Memory B cell (primary cell): ENCODE measurements around the gene ADAM30.
A peak's percentile ranks its signal among the peaks of the same experiment; 100 is the strongest.

ENCODE experiments used
- ATAC-seq: fragments of 150-1000 bp; cut with Tn5 transposase; 2 replicates; pipeline ENCODE4 v1.10.0; 2021; ENCODE audit warnings: low read depth, mild to moderate bottlenecking, moderate library complexity
- DNase-seq, 2 donors: peaks; one replicate each; pipeline ENCODE4 v3.0.0; 2022; ENCODE audit warnings: low spot score in 2 of 2
- H3K27ac Mint-ChIP-seq: one replicate; pipeline ENCODE4 v1.8.0; 2022; ENCODE audit warnings: mild to moderate bottlenecking, moderate library complexity, mixed read lengths
- H3K27me3 Mint-ChIP-seq: one replicate; pipeline ENCODE4 v1.8.0; 2022; ENCODE audit warnings: mixed read lengths
- H3K36me3 Mint-ChIP-seq: one replicate; pipeline ENCODE4 v1.8.0; 2022; ENCODE audit warnings: mild to moderate bottlenecking, mixed read lengths
- H3K4me1 Mint-ChIP-seq: one replicate; pipeline ENCODE4 v1.8.0; 2022; ENCODE audit warnings: mixed read lengths
- H3K4me3 Mint-ChIP-seq: one replicate; pipeline ENCODE4 v1.8.0; 2022; ENCODE audit warnings: mild to moderate bottlenecking, moderate library complexity, mixed read lengths
- H3K9me3 Mint-ChIP-seq: one replicate; pipeline ENCODE4 v1.8.0; 2022; ENCODE audit warnings: mixed read lengths

Gene ADAM30

DNA sequence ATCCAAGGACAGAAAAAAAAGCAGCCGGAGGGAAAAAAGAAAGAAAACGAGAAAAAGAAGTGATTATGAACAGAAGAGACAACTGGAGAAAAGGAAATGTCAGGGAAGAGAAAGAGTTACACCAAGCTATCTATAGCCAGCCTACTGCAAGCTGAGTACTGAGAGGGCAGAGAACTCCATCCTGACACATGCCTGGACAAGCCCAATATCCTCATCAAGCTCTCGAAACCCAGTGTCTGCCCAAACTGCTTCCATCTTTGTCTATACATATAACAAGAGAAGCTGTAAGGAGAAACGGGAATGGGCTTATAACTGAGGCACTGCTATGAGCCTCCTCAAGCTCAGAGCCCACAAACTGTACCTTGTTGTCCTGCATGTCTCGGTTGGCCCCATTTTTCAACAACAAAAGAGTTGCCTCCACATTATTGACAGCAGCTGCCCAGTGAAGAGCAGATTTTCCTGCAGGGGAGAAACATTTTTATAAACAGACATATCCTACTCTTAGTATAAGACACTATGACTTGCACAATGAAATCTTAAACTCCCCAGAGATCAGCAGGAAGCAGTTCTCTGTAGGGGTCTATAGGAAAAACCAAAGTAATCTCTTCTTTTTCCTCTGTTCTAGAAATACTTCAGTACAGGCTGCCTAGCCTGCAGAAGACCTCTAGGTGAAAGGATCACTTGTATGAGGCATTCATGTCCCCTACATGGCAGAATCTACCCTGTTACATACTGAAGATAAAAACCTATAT lies 21.2 kb upstream of the ADAM30 start:
- Mint-ChIP-seq H3K4me3 (no peak overlapping the region), H3K4me1 (peaks cover 2% of the 10 kb centered on the region), H3K9me3 (no peaks in the 10 kb centered on the region), H3K27me3 (no peaks in the 10 kb centered on the region), H3K36me3 (peaks cover 76% of the 10 kb centered on the region), H3K27ac (peak overlapping the region; percentile 1)
- no peak for ATAC-seq
- no peak for DNase-seq

- no peak overlapping the region for H3K4me3 Mint-ChIP-seq
- DNase-seq: no peak
- peaks cover 60% of the 10 kb centered on the region for H3K36me3 Mint-ChIP-seq
- no peak overlapping the region for H3K27ac Mint-ChIP-seq
- no peak for ATAC-seq
- H3K4me1 Mint-ChIP-seq: peaks cover 2% of the 10 kb centered on the region
- H3K27me3 Mint-ChIP-seq: no peaks in the 10 kb centered on the region
- no peaks in the 10 kb centered on the region for H3K9me3 Mint-ChIP-seq
These were observed 19.2 kb upstream of the ADAM30 start for GRCh38 chr1:119915517-119915916.

DNA sequence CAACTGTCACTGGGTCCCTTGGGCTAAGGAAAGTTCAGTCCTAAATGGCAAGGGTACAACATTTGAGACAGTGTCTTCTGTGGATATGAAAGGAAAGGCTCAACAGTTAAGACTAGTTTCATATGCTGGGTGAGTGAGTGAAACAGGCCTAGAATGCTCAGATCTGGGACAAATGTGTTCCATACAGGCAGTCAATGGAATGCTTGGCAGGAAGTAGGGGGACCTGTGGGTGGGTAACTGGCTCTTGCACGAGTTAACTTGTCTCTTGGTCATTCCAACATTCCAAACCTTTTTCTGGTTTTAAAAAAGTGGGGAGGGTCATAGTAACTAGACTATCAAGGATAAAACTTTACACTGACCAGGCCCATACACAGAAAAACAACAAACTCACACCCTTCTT lies 17.8 kb upstream of the ADAM30 start:
- Mint-ChIP-seq H3K9me3 (no peaks in the 10 kb centered on the region), H3K27ac (no peak overlapping the region), H3K27me3 (no peaks in the 10 kb centered on the region), H3K4me1 (peaks cover 2% of the 10 kb centered on the region), H3K4me3 (no peak overlapping the region), H3K36me3 (peaks cover 55% of the 10 kb centered on the region)
- DNase-seq (no peak), ATAC-seq (no peak)

DNA sequence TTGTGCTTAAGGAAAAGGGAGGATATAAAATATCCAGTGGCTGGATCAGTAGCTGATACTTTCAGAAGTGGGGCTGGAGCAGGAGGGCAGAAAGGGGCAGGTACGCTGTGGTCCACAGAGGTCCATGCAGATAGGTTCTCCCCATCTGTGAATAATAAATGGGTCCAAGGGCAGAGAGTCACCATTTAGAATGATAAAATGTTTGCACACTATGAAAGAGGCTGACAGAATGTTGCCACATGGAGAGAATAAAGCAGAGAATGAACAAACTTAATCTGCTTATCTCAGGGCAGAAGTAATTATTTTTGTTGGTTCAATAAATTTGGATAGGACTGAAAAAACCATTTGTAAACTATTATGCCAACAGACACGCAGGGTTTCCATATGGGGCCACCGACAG lies 16.6 kb upstream of the ADAM30 start:
- peak overlapping the region; percentile 7 for H3K27ac Mint-ChIP-seq
- peaks cover 45% of the 10 kb centered on the region for H3K36me3 Mint-ChIP-seq
- DNase-seq: no peak
- peaks cover 2% of the 10 kb centered on the region for H3K4me1 Mint-ChIP-seq
- H3K4me3 Mint-ChIP-seq: no peak overlapping the region
- H3K27me3 Mint-ChIP-seq: no peaks in the 10 kb centered on the region
- no peak for ATAC-seq
- H3K9me3 Mint-ChIP-seq: no peaks in the 10 kb centered on the region

DNA sequence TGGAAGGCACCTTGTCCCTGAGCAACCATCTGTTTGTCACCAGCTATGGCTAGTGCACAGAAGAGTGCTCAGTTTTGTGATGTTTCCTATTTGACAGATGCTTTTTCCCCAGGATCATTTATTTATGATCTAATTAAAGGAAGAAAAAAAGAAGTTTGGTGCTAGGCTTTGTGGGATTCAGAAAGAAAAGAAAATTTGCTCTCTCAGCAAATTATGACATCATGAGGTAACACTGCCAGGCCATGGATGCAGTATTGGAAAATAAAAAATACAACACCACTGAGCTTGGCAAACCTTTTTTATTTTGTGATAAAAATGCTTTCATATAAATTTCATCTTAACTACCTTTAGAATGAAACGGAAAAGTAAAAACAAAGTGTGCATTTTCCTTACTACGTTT lies 15.5 kb upstream of the ADAM30 start:
- ATAC-seq (no peak), DNase-seq (no peak)
- H3K9me3 Mint-ChIP-seq: no peaks in the 10 kb centered on the region
- H3K36me3 Mint-ChIP-seq: peaks cover 39% of the 10 kb centered on the region
- H3K27me3 Mint-ChIP-seq: no peaks in the 10 kb centered on the region
- H3K4me3 Mint-ChIP-seq: no peak overlapping the region
- no peak overlapping the region for H3K27ac Mint-ChIP-seq
- H3K4me1 Mint-ChIP-seq: peaks cover 4% of the 10 kb centered on the region

DNA sequence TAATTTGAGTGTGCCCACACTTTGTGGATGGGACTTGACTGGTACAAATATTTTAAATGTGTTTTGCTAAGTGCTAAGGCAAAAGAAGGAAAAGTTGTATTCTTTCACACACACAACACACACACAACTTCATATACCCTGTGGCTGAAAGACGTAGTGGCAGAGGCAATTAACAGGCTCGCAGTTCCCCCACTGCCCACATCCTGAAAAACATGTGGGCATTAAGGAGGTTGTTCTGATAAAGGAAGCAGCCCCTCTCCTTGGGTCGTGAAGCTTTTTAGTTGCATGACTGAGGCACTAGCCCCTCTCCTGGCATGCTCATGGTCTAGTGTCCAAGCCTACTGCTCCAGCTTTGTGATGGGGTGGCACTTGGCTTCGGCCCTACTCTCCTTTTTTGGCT lies 14.3 kb upstream of the ADAM30 start:
- Mint-ChIP-seq H3K36me3 (peaks cover 27% of the 10 kb centered on the region), H3K27ac (no peak overlapping the region), H3K9me3 (peaks cover 4% of the 10 kb centered on the region), H3K27me3 (no peaks in the 10 kb centered on the region), H3K4me3 (no peak overlapping the region), H3K4me1 (peaks cover 6% of the 10 kb centered on the region)
- DNase-seq: no peak
- ATAC-seq: no peak

GRCh38 chr1:119909890-119910596 lies 13.7 kb upstream of the ADAM30 start:
- Mint-ChIP-seq H3K4me3 (no peak overlapping the region), H3K27ac (no peak overlapping the region), H3K36me3 (peaks cover 21% of the 10 kb centered on the region), H3K4me1 (peaks cover 6% of the 10 kb centered on the region), H3K27me3 (no peaks in the 10 kb centered on the region), H3K9me3 (peaks cover 8% of the 10 kb centered on the region)
- no peak for DNase-seq
- no peak for ATAC-seq

GRCh38 chr1:119908661-119909060 lies 12.3 kb upstream of the ADAM30 start:
- Mint-ChIP-seq H3K36me3 (peaks cover 14% of the 10 kb centered on the region), H3K27ac (peak overlapping the region; percentile 19), H3K27me3 (peaks cover 2% of the 10 kb centered on the region), H3K4me1 (peaks cover 6% of the 10 kb centered on the region), H3K4me3 (no peak overlapping the region), H3K9me3 (peaks cover 12% of the 10 kb centered on the region)
- ATAC-seq: no peak
- no peak for DNase-seq

DNA sequence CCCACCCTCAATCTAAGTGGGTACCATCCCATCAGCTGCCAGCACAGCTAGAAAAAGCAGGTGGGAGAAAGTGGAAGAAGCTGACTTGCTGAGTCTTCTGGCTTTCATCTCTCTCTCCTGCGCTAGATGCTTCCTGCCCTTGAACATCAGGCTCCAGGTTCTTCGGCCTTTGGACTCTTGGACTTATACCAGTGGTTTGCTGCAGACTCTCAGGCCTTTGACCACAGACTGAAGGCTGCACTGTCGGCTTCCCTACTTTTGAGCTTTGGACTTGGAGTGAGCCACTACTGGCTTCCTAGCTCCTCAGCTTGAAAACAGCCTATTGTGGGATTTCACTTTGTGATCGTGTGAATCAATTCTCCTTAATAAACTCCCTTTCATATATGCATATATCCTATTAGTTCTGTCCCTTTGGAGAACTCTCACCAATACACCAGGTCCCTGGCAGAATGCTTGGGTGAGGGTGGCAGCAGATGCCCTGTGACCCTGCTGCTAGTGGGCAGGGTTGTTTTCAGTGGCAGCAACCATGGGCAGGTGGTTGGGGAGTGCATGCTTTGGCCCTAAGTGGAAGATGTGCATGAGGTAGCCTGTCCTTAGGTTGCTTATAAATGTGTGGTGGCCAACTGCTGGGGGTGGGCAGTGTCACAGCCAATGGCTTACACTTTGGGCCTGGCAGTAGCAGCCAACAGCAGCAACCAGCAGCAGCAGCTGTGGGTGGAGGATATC lies 10.8 kb upstream of the ADAM30 start:
- Mint-ChIP-seq H3K27ac (no peak overlapping the region), H3K36me3 (peaks cover 3% of the 10 kb centered on the region), H3K4me1 (peaks cover 4% of the 10 kb centered on the region), H3K4me3 (no peak overlapping the region), H3K9me3 (peaks cover 12% of the 10 kb centered on the region), H3K27me3 (peaks cover 5% of the 10 kb centered on the region)
- DNase-seq: no peak
- no peak for ATAC-seq

DNA sequence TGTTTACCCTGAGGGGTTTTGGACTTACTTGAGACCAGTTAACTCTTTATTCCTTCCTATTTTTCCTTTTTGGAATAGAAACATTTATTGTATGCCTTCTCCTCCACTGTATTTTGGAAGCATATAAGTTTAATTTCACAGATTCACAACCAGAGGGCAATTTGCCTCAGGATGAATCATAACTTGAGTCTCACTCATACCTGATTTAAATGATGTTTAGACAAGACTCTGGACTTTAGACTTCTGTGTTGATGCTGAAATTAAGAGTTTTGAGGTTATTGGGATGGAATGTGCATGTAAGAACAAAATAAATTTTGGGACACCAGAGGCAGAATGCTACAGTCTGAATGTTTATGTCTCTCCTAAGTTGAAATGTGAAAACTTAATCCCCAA lies 7.1 kb upstream of the ADAM30 start:
- Mint-ChIP-seq H3K27ac (no peak overlapping the region), H3K4me3 (no peak overlapping the region), H3K9me3 (peaks cover 12% of the 10 kb centered on the region), H3K4me1 (peaks cover 4% of the 10 kb centered on the region), H3K36me3 (peaks cover 3% of the 10 kb centered on the region), H3K27me3 (peaks cover 5% of the 10 kb centered on the region)
- ATAC-seq: no peak
- no peak for DNase-seq

DNA sequence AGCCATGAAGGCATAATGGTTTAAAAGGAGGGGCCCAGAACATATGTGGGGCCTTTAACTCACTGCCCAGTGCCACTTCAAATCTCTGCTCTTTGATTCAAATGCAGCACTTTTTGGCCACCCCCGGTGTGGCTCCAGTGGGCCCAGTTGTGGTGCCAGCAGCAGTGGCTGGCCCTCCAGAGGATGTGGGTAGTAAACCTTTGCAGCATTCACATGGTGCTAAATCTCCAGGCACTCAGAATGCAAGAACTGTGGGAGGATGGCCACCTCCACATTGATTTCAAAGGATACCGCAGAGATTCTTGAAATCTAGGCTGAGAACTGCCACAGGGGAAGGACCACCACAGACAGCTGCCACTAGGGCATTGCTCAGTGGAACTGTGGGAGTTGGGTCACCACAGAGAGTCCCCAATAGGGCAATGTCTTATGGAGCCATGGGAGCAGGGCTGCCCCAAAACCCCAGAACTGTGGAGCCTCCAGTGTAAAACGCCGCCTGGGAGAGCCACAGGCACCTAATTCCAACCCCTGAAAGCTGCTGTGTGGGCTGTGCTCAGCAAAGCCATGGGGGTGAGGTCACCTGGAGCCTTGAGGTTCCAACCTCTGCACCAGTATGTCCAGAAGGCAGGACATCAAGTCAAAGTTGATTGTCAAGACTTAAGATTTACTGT lies 6.6 kb upstream of the ADAM30 start:
- H3K36me3 Mint-ChIP-seq: peaks cover 3% of the 10 kb centered on the region
- DNase-seq (no peak), ATAC-seq (no peak)
- H3K4me1 Mint-ChIP-seq: peaks cover 3% of the 10 kb centered on the region
- H3K27ac Mint-ChIP-seq: no peak overlapping the region
- no peak overlapping the region for H3K4me3 Mint-ChIP-seq
- H3K27me3 Mint-ChIP-seq: peaks cover 5% of the 10 kb centered on the region
- H3K9me3 Mint-ChIP-seq: peaks cover 12% of the 10 kb centered on the region

DNA sequence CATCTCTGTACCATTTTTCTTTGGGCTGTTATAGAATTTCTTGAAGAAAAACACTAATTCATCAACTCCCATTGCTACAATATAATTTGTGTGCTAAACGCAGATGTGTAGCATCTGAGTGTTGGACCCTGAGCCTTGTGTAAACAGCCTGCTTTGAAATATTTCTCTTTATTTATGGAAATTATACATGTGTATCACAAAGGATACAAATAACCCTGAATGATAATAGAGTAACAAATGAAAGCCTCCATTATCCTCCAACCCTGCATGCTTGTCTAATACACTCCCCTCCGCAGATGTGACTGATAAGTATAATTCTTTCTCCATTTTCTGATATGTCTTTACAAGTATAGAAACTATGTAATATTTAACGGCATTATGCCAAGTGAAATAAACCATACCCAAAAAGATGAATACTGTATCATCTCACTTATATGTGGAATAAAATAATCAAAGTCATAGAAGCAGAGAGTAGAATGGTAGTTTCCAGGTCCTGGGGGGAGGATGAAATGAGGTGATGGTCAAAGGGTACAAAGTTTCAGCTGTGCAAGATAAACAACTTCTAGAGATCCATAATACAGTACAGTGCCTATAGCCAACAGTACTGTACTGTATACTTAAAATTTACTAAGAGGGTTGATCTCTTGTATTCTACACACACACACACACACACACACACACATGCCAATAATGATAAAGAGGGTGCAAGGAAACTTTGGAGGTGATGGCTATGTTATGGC lies 2.8 kb upstream of the ADAM30 start:
- ATAC-seq (no peak), DNase-seq (no peak)

GRCh38 chr1:119898530-119898929 lies 2.2 kb upstream of the ADAM30 start:
- no peak overlapping the region for H3K27ac Mint-ChIP-seq
- no peaks in the 10 kb centered on the region for H3K36me3 Mint-ChIP-seq

More for the DNA sequence above, 2.8 kb upstream of the ADAM30 start:
- Mint-ChIP-seq H3K9me3 (peaks cover 2% of the 10 kb centered on the region), H3K4me1 (no peaks in the 10 kb centered on the region), H3K27me3 (peaks cover 9% of the 10 kb centered on the region), H3K27ac (no peak overlapping the region), H3K36me3 (no peaks in the 10 kb centered on the region), H3K4me3 (no peak overlapping the region)

More at GRCh38 chr1:119898530-119898929, 2.2 kb upstream of the ADAM30 start:
- H3K9me3 Mint-ChIP-seq: no peaks in the 10 kb centered on the region
- DNase-seq: no peak
- H3K27me3 Mint-ChIP-seq: peaks cover 9% of the 10 kb centered on the region
- no peak overlapping the region for H3K4me3 Mint-ChIP-seq
- no peak for ATAC-seq
- H3K4me1 Mint-ChIP-seq: no peaks in the 10 kb centered on the region
